GM12878 (cell line): ENCODE measurements around the gene IRGC. TPM values are rescaled to one million over a fixed set of nuclear protein-coding genes. Genes with fewer than 3 reads are reported as not detected.

ENCODE experiments used
- ATAC-seq: fragments of 200-7000 bp; cut with Tn5 transposase; 3 replicates; pipeline ENCODE4 v1.9.1; 2020; ENCODE audit warnings: mild to moderate bottlenecking, moderate library complexity
- BruUV-seq: library from RNA; stranded (reverse); fragments of 400-500 nt; replicated peaks from 2 replicates; lab custom pipeline; 2021; lab: Mats Ljungman, UMichigan
- CTCF ChIA-PET: fragments of 300-600 bp; sonication (Branson Sonifier 250); formaldehyde crosslinking; extraction: SDS; loops from one replicate; lab custom pipeline; 2021; ENCODE audit warnings: inconsistent platforms; lab: Yijun Ruan, JAX
- POLR2A ChIA-PET: fragments of 350-600 bp; formaldehyde crosslinking; extraction: SDS; loops from one replicate; lab custom pipeline; 2021; ENCODE audit warnings: inconsistent platforms; lab: Charles Lee
- RAD21 ChIA-PET: fragments of 300-600 bp; sonication (Branson Sonifier 250); formaldehyde crosslinking; loops from one replicate; lab custom pipeline; 2023; ENCODE audit warnings: antibody characterized with exemption; ENCODE audit not compliant: unreplicated experiment; lab: Charles Lee
- SMC1A ChIA-PET: fragments of 300-600 bp; sonication (Branson Sonifier 250); formaldehyde crosslinking; loops from one replicate; lab custom pipeline; 2023; ENCODE audit not compliant: unreplicated experiment, uncharacterized antibody; lab: Charles Lee
- DNase-seq: peaks from one replicate; pipeline ENCODE4 v3.0.0-alpha.2; 2011; ENCODE audit warnings: low read depth, low spot score
- FAIRE-seq: peaks from 3 replicates; lab custom pipeline; 2011; peaks lifted over from hg19 to GRCh38; lab: Jason Lieb, UNC
- H2AFZ ChIP-seq: 2 replicates; pipeline ENCODE4 v1.6.0; 2011; ENCODE audit warnings: low read depth, low read length, control low read depth; ENCODE audit not compliant: control insufficient read depth
- H3K27ac ChIP-seq: 2 replicates; pipeline ENCODE4 v1.5.1; 2011; ENCODE audit warnings: control low read depth; ENCODE audit not compliant: control insufficient read depth, insufficient read depth
- H3K27me3 ChIP-seq, 2 experiments: replicated peaks in 1 of 2; 2 replicates each; pipeline versions ENCODE4 v1.6.0 to v1.6.1; 2011; ENCODE audit warnings: low read length in 1 of 2; ENCODE audit not compliant: control insufficient read depth in 2 of 2, insufficient read depth in 2 of 2
- H3K36me3 ChIP-seq, 2 experiments: 2 replicates each; pipeline ENCODE4 v1.5.1; 2011; ENCODE audit warnings: low read length in 1 of 2; ENCODE audit not compliant: control insufficient read depth in 2 of 2, insufficient read depth in 2 of 2
- H3K4me1 ChIP-seq: 2 replicates; pipeline ENCODE4 v1.6.1; 2011; ENCODE audit warnings: mild to moderate bottlenecking, low read length, moderate library complexity, mixed read lengths; ENCODE audit not compliant: control insufficient read depth, insufficient read depth
- H3K4me2 ChIP-seq: 2 replicates; pipeline ENCODE4 v1.6.0; 2011; ENCODE audit warnings: control low read depth; ENCODE audit not compliant: control insufficient read depth, insufficient read depth
- H3K4me3 ChIP-seq: fragments of 200-600 bp; sonication (generic); 2 replicates; pipeline ENCODE4 v1.5.1; 2016
- H3K79me2 ChIP-seq: 2 replicates; pipeline ENCODE4 v1.6.0; 2011; ENCODE audit warnings: low read length; ENCODE audit not compliant: control insufficient read depth, insufficient read depth
- H3K9ac ChIP-seq: 2 replicates; pipeline ENCODE4 v1.8.0; 2011; ENCODE audit warnings: low read length, control low read depth, mixed read lengths; ENCODE audit not compliant: control insufficient read depth, insufficient read depth
- H3K9me3 ChIP-seq: replicated peaks from 3 replicates; pipeline ENCODE4 v1.5.1; 2011; ENCODE audit warnings: mild to moderate bottlenecking, low read length; ENCODE audit not compliant: control insufficient read depth, insufficient read depth
- H4K20me1 ChIP-seq: 2 replicates; pipeline ENCODE4 v1.6.0; 2011; ENCODE audit not compliant: control insufficient read depth, insufficient read depth
- BCLAF1 ChIP-seq: fragments of 450-650 bp; IDR thresholded peaks from 2 replicates; pipeline ENCODE4 v1.6.1; 2017; ENCODE audit warnings: antibody characterized with exemption, mild to moderate bottlenecking, moderate library complexity
- BMI1 ChIP-seq: fragments of 450-650 bp; IDR thresholded peaks from 2 replicates; pipeline ENCODE4 v1.6.1; 2016; ENCODE audit warnings: mild to moderate bottlenecking, moderate library complexity, borderline replicate concordance
- CEBPB ChIP-seq, 2 experiments: fragments of 150-350 bp in 1 of 2; IDR thresholded peaks; 2 replicates each; pipeline ENCODE4 v1.6.1; 2012 to 2014; ENCODE audit warnings: low read depth in 2 of 2, low read length in 2 of 2, borderline replicate concordance in 1 of 2, inconsistent platforms in 1 of 2
- MXI1 ChIP-seq: fragments of 150-350 bp; IDR thresholded peaks from 2 replicates; pipeline ENCODE4 v1.6.1; 2011; ENCODE audit warnings: low read depth, mild to moderate bottlenecking, inconsistent platforms, low read length, improper control_type of control experiment
- POLR2AphosphoS5 ChIP-seq: IDR thresholded peaks from 2 replicates; pipeline ENCODE4 v1.6.1; 2011; ENCODE audit warnings: mild to moderate bottlenecking, low read length, inconsistent platforms
- RELB ChIP-seq: fragments of 450-650 bp; IDR thresholded peaks from 2 replicates; pipeline ENCODE4 v1.6.1; 2017; ENCODE audit warnings: low read depth, mild to moderate bottlenecking, moderate library complexity
- SP1 ChIP-seq: IDR thresholded peaks from one replicate; pipeline ENCODE4 v1.6.1; 2011; ENCODE audit warnings: low read depth, low read length
- SREBF2 ChIP-seq: IDR thresholded peaks from 2 replicates; pipeline ENCODE4 v1.6.1; 2012; ENCODE audit warnings: mild to moderate bottlenecking, low read length
- TBL1XR1 ChIP-seq: IDR thresholded peaks from 2 replicates; pipeline ENCODE4 v1.6.1; 2012; ENCODE audit warnings: low read depth, low read length, improper control_type of control experiment
- ZNF217 ChIP-seq: fragments of 450-650 bp; IDR thresholded peaks from 2 replicates; pipeline ENCODE4 v1.6.1; 2017; ENCODE audit warnings: antibody characterized with exemption, mild to moderate bottlenecking
- ZNF274 ChIP-seq: IDR thresholded peaks from one replicate; pipeline ENCODE4 v1.8.0; 2011; ENCODE audit not compliant: insufficient read length, insufficient read depth
- WGBS: methylation state at CpG from one replicate; pipeline ENCODE4 v1.1.6; 2016; ENCODE audit warnings: low lambda C conversion rate; ENCODE audit not compliant: insufficient replicate concordance, insufficient coverage; ENCODE audit errors: missing lambda C conversion rate; 5-methylcytosine and 5-hydroxymethylcytosine counted together
- in situ Hi-C: fragments of 300-500 bp; cut with MboI; formaldehyde crosslinking; loops from 9 replicates; pipeline ENCODE4 v1.14.3; 2018; ENCODE audit warnings: mixed read lengths
- intact Hi-C: fragments of 100-400 bp; cut with micrococcal nuclease; formaldehyde crosslinking; loops from one replicate; pipeline ENCODE4 v1.14.2; 2022; ENCODE audit not compliant: unreplicated experiment
- polyA plus RNA-seq, 11 experiments: library from polyadenylated mRNA; depleted of rRNA in 4 of 11; unstranded in 6 of 11; stranded (reverse) in 5 of 11; fragments of >200 nt; fragmentation: Nextera tagmentation in 4 of 11; fragmentation: Illumina TruSeq in 1 of 11; extraction: Ambion mirVana in 4 of 11; extraction: Trizol in 1 of 11; gene quantifications; 1 replicate in 1 of 11; 2 replicates in 10 of 11; pipeline versions ENCODE4 v1.2.1 to v1.2.3, GENCODE V29; 2011 to 2016; ENCODE audit warnings: inconsistent platforms in 2 of 11, missing spikeins in 2 of 11, low read depth in 1 of 11
- total RNA-seq, 4 experiments: library from RNA; depleted of rRNA in 3 of 4; stranded (reverse); fragments of >200 nt in 3 of 4; fragmentation: Illumina TruSeq in 1 of 4; extraction: Trizol in 1 of 4; gene quantifications; 2 replicates each; pipeline versions ENCODE4 v1.2.1 to v1.2.3, GENCODE V29; 2013 to 2021
- TF ChIP-seq, protein P1 (sequence below): fragments of 450-650 bp; IDR thresholded peaks from 2 replicates; pipeline ENCODE4 v1.6.1; 2018; ENCODE audit warnings: borderline replicate concordance, mild to moderate bottlenecking; ENCODE audit not compliant: partially characterized antibody
- TF ChIP-seq, protein P2 (sequence below): IDR thresholded peaks from 2 replicates; pipeline ENCODE4 v1.6.1; 2011; ENCODE audit warnings: borderline replicate concordance, low read depth, mild to moderate bottlenecking, moderate library complexity, low read length; ENCODE audit not compliant: insufficient read depth, poor library complexity, severe bottlenecking
- TF ChIP-seq, protein P3 (sequence below): IDR thresholded peaks from 2 replicates; pipeline ENCODE4 v1.6.1; 2012; ENCODE audit warnings: low read depth, low read length, improper control_type of control experiment

IRGC gene
- total and polyA plus RNA-seq, 10 of the 15 experiments (the other 5 are each of a cell fraction or from before 2014, with no cell fraction given): 0.04 TPM; not detected in 9

DNA sequence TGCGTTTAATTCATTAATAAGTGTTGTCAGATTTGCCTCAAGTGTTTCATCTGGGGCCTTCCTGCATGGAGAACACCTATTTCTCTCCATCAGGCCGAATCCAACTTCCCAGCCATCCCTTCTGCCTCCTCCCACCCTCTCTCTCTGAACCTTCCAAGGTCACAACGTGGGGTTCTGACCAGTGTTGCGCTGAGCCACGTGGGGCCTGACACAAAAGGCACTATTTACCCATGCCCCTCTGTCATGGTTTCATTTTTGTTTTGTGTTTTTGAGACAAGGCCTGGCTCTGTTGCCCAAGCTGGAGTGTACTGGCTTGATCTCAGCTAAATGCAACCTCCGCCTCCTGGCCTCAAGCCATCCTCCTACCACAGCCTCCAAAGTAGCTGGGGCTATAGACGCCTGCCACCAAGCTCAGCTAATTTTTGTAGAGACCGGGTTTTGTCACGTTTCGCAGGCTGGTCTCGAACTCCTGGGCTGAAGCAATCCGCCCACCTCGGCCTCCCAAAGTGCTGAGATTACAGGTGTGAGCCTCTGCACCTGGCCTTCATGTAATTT, 8.6 kb upstream of the IRGC start:
- CTCF ChIA-PET: interaction anchor here (1.7 kb wide), 1 partner anchor 39 kb away, joined by 6 read pairs; no protein-coding TSS in a partner anchor
- Histone ChIP-seq H3K9ac (no peak overlapping the region), H3K27me3 (no peaks in the 10 kb centered on the region), H3K36me3 (no peaks in the 10 kb centered on the region), H3K9me3 (peaks cover 5% of the 10 kb centered on the region; the same call in 1 of the 3 replicates), H3K4me3 (no peak overlapping the region), H3K4me1 (no peaks in the 10 kb centered on the region), H4K20me1 (no peaks in the 10 kb centered on the region), H3K4me2 (no peak overlapping the region), H2AFZ (no peak overlapping the region), H3K27ac (no peak overlapping the region), H3K79me2 (no peaks in the 10 kb centered on the region)
- SMC1A ChIA-PET: no interaction called here
- FAIRE-seq (no peak), ATAC-seq (no peak), DNase-seq (no peak)
- POLR2A ChIA-PET: no interaction called here
- in situ Hi-C loops: no loop called here
- intact Hi-C loops: no loop called here
- WGBS: 51% methylated on average over 13 of the region's 13 CpGs
- no TSS peak for BruUV-seq
- RAD21 ChIA-PET: no interaction called here
- no peak for TF ChIP-seq ZNF274
- no peak for TF ChIP-seq ZNF217
- no peak for TF ChIP-seq TBL1XR1
- TF ChIP-seq RELB: no peak
- TF ChIP-seq MXI1: no peak
- TF ChIP-seq BCLAF1: no peak
- TF ChIP-seq SREBF2: no peak
- TF ChIP-seq, protein P1, sequence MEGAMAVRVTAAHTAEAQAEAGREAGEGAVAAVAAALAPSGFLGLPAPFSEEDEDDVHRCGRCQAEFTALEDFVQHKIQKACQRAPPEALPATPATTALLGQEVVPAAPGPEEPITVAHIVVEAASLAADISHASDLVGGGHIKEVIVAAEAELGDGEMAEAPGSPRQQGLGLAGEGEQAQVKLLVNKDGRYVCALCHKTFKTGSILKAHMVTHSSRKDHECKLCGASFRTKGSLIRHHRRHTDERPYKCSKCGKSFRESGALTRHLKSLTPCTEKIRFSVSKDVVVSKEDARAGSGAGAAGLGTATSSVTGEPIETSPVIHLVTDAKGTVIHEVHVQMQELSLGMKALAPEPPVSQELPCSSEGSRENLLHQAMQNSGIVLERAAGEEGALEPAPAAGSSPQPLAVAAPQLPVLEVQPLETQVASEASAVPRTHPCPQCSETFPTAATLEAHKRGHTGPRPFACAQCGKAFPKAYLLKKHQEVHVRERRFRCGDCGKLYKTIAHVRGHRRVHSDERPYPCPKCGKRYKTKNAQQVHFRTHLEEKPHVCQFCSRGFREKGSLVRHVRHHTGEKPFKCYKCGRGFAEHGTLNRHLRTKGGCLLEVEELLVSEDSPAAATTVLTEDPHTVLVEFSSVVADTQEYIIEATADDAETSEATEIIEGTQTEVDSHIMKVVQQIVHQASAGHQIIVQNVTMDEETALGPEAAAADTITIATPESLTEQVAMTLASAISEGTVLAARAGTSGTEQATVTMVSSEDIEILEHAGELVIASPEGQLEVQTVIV: no peak
- TF ChIP-seq BMI1: no peak
- TF ChIP-seq, protein P2, sequence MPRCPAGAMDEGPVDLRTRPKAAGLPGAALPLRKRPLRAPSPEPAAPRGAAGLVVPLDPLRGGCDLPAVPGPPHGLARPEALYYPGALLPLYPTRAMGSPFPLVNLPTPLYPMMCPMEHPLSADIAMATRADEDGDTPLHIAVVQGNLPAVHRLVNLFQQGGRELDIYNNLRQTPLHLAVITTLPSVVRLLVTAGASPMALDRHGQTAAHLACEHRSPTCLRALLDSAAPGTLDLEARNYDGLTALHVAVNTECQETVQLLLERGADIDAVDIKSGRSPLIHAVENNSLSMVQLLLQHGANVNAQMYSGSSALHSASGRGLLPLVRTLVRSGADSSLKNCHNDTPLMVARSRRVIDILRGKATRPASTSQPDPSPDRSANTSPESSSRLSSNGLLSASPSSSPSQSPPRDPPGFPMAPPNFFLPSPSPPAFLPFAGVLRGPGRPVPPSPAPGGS: no peak
- no peak for TF ChIP-seq POLR2AphosphoS5
- TF ChIP-seq SP1: no peak
- TF ChIP-seq, protein P3, sequence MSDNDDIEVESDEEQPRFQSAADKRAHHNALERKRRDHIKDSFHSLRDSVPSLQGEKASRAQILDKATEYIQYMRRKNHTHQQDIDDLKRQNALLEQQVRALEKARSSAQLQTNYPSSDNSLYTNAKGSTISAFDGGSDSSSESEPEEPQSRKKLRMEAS: no peak
- TF ChIP-seq CEBPB (IDR thresholded peaks at IDR 0.05; ENCODE audit: borderline replicate concordance in 1 of 2, low read depth in 2 of 2, low read length in 2 of 2): no peak
